ENCODE measurements around the gene HSD17B3. TPM values are rescaled to one million over a fixed set of nuclear protein-coding genes. Genes with fewer than 3 reads are reported as not detected.

The HSD17B3 gene
- total and polyA plus RNA-seq, 2 donors (not counting 3 experiments of a cell fraction or from before 2014, with no cell fraction given) = 0.46 TPM; not detected in 1

DNA sequence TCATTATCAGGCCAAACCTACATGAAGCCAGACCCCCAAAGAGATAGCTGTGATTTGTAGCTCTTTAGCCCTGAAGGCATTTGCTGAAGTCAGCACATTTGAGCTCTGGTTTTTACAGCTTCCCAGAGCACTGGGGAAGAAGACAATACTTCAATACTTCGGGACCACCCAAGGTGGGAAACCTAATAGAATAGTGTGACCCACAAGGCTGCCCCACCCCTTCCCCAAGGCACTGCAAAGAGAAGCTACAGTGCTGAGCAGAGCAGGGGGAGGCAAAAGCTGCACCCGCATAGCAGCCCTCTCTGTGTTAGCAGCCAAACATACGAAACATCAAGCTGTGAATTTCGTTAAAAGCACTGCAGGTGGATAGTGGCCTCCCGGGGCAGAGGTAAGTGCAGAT is 87.3 kb downstream of the HSD17B3 start:
- dilution Hi-C loops (cut with MboI; ENCODE audit: extremely low pct_ligation_motif_present, low sequenced_read_pairs) (no loop called here), intact Hi-C loops (cut with micrococcal nuclease) (loop anchor here (5.0 to 10.0 kb wide), 3 partner anchors 187 to 1082 kb away; no protein-coding TSS in a partner anchor)
- no peaks in the 10 kb centered on the region for H3K36me3 ChIP-seq (ENCODE audit: control insufficient read depth in 2 of 2, extremely low read depth in 1 of 2, insufficient read depth in 2 of 2, low read length in 2 of 2)
- no peaks in the 10 kb centered on the region for H3K9me3 ChIP-seq (replicated peaks; ENCODE audit: control insufficient read depth, insufficient read depth, low read length)
- no peak overlapping the region for H3K4me2 ChIP-seq (ENCODE audit: insufficient read depth, low read length)
- peaks cover 7% of the 10 kb centered on the region for H3K4me1 ChIP-seq (ENCODE audit: control insufficient read depth, extremely low read depth, insufficient read depth, low read length)
- CTCF ChIA-PET = interaction anchor here (0.9 to 1.0 kb wide), 2 partner anchors 18 to 487 kb away, joined by 3 read pairs; no protein-coding TSS in a partner anchor
- peaks cover 13 to 18% of the 10 kb centered on the region in 2 experiments for H3K27me3 ChIP-seq (ENCODE audit: control insufficient read depth in 2 of 2, insufficient read depth in 2 of 2, low read length in 2 of 2)
- no peak for DNase-seq (ENCODE audit: low read depth, low spot score)
- no peak overlapping the region for H2AFZ ChIP-seq (ENCODE audit: low read depth, low read length)
- no peak for FAIRE-seq
- no peak overlapping the region for H3K4me3 ChIP-seq (replicated peaks in 1 of 3; ENCODE audit: insufficient read depth in 1 of 3, low read depth in 1 of 3, low read length in 3 of 3)
- no peak overlapping the region for H3K27ac ChIP-seq (ENCODE audit: insufficient read depth, low read depth, low read length)
- POLR2A ChIA-PET = no interaction called here
- H4K20me1 ChIP-seq (replicated peaks; ENCODE audit: control insufficient read depth, extremely low read depth, insufficient read depth, low read length) = no peaks in the 10 kb centered on the region
- H3K9ac ChIP-seq (replicated peaks; ENCODE audit: extremely low read depth, insufficient read depth, low read length) = no peak overlapping the region
- BruUV-seq (replicated peaks) = no TSS peak
- no peak for TF ChIP-seq GATA2 (IDR thresholded peaks at IDR 0.05; ENCODE audit: insufficient read depth, insufficient read length, low read depth, low read length)
- TF ChIP-seq FOS (IDR thresholded peaks at IDR 0.05; ENCODE audit: borderline replicate concordance, insufficient read depth, low read length) = no peak
- no peak for TF ChIP-seq JUN (IDR thresholded peaks at IDR 0.05; ENCODE audit: borderline replicate concordance, insufficient read depth, insufficient read length, low read depth)
- TF ChIP-seq, protein P1, sequence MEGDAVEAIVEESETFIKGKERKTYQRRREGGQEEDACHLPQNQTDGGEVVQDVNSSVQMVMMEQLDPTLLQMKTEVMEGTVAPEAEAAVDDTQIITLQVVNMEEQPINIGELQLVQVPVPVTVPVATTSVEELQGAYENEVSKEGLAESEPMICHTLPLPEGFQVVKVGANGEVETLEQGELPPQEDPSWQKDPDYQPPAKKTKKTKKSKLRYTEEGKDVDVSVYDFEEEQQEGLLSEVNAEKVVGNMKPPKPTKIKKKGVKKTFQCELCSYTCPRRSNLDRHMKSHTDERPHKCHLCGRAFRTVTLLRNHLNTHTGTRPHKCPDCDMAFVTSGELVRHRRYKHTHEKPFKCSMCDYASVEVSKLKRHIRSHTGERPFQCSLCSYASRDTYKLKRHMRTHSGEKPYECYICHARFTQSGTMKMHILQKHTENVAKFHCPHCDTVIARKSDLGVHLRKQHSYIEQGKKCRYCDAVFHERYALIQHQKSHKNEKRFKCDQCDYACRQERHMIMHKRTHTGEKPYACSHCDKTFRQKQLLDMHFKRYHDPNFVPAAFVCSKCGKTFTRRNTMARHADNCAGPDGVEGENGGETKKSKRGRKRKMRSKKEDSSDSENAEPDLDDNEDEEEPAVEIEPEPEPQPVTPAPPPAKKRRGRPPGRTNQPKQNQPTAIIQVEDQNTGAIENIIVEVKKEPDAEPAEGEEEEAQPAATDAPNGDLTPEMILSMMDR (IDR thresholded peaks at IDR 0.05; ENCODE audit: extremely low read depth in 1 of 2, insufficient read depth in 1 of 2, low read depth in 1 of 2, low read length in 2 of 2) = no peak
- TF ChIP-seq MYC (IDR thresholded peaks at IDR 0.05; ENCODE audit: low read depth, low read length) = no peak
- no peak for TF ChIP-seq POLR2A (IDR thresholded peaks at IDR 0.05; ENCODE audit: low read depth, low read length)
- TF ChIP-seq, protein P2, sequence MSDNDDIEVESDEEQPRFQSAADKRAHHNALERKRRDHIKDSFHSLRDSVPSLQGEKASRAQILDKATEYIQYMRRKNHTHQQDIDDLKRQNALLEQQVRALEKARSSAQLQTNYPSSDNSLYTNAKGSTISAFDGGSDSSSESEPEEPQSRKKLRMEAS (IDR thresholded peaks at IDR 0.05; ENCODE audit: insufficient read depth, insufficient read length) = no peak
- TF ChIP-seq EZH2 (IDR thresholded peaks at IDR 0.05; ENCODE audit: borderline replicate concordance, low read depth, low read length, severe bottlenecking) = no peak
- TF ChIP-seq POLR2AphosphoS5 (IDR thresholded peaks at IDR 0.05; ENCODE audit: insufficient read depth, low read depth, low read length) = no peak
- no peaks in the 10 kb centered on the region for H3K9me1 ChIP-seq (replicated peaks; ENCODE audit: control insufficient read depth, extremely low read depth, insufficient read depth, low read length)
- no peaks in the 10 kb centered on the region for H3K79me2 ChIP-seq (ENCODE audit: control insufficient read depth, insufficient read depth, low read length)

Data from endothelial cell of umbilical vein (primary cell).